Measurements from ENCODE around the gene MVK.

DNA sequence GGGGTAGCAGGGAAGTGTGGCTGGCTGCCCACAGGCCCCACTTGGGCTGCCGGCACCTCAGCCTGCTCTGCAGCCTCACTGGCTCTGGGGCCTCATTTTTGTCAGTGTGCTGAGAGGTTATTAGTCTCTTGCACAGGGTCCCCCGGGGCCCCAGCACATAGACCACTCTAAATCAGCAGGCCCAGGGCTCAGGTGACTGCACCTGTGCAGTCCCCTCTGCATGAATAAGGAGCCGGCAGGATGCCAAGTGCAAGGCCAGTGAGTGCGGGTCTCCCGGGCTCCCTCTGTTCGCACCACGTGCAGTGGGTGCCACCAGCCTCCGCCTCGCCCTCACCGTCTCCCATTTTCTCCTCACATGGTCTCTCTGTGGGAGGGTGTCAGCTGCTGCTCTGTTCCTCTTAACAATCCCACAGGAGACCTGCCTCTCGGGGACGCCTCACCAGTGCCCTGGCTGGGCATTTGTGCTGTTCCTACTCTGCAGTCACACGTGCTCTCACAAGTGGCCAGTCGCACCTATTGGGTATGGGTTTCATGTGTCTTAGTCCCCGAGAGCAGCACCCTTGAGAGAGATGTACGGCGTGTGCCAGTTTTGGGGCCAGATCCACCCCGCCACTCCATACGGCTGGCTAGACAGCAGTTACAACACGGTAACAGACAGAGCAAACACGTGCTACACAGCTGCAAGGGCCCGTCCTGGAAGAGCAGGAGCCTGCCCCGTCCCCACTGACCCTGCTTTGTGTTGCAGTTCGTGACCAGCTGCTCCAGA lies 40.7 kb upstream of the MVK start:
- no peak for TF ChIP-seq EZH2phosphoT487 (IDR thresholded peaks at IDR 0.05; ENCODE audit: insufficient read depth, low read depth)
- TF ChIP-seq EZH2 (IDR thresholded peaks at IDR 0.05; ENCODE audit: insufficient read depth, poor library complexity, severe bottlenecking), result no peak

All from GM23248 (cell line).